ENCODE data around the gene IL17REL.
A peak's percentile ranks its signal among the peaks of the same experiment; 100 is the strongest.

The IL17REL gene

DNA sequence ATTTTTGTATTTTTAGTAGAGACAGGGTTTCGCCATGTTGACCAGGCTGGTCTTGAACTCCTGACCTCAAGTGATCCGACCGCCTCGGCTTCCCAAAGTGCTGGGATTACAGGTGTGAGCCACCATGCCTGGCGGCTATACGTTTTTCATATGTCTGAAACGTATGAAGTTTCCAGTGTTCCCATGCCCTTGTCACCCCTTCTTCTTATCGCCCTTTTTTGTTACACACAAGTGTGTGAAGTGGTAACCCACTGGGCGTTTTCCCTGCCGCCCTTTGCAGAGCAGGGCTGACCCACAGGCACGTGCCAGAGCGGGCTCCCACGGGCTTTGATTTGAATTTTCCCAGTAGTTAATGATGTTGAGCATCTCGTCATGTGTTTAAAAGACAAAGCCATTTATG lies 35.0 kb downstream of the IL17REL start:
- no peak for DNase-seq (ENCODE audit: low read depth)
- TF ChIP-seq, protein P1, sequence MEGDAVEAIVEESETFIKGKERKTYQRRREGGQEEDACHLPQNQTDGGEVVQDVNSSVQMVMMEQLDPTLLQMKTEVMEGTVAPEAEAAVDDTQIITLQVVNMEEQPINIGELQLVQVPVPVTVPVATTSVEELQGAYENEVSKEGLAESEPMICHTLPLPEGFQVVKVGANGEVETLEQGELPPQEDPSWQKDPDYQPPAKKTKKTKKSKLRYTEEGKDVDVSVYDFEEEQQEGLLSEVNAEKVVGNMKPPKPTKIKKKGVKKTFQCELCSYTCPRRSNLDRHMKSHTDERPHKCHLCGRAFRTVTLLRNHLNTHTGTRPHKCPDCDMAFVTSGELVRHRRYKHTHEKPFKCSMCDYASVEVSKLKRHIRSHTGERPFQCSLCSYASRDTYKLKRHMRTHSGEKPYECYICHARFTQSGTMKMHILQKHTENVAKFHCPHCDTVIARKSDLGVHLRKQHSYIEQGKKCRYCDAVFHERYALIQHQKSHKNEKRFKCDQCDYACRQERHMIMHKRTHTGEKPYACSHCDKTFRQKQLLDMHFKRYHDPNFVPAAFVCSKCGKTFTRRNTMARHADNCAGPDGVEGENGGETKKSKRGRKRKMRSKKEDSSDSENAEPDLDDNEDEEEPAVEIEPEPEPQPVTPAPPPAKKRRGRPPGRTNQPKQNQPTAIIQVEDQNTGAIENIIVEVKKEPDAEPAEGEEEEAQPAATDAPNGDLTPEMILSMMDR (IDR thresholded peaks at IDR 0.05; ENCODE audit: low read length, missing control alignments), result no peak

DNA sequence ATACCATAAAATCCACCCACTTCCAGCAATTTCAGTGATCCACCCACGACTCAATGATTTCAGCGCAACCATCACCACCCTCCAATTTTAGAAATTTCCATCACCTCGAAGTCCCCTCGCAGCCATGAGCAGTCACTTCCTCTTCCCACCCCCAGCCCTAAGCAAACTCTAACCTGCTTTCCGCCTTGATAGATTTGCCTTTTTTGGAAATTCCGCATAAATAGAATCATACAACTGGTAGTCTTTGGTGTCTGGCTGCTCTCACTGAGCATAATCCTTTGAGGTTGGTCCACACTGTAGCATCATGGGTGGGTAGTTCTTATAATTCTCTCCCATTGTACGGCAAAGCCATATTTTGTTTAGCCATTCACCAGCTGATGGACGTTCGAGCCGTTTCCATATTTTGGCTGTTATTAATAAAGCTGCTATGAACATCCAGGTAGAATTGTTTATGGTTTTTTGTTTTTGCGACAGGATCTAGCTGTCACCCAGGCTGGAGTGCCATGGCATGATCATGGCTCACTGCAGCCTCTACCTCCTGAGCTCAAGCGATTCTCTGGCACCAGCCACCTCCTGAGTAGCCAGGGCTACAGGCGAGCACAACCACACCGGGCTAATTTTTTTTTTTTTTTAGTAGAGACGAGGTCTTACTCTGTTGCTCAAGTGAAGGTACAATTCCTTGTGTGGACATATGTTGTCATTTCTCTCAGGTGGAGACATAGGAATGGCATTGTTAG lies 36.0 kb downstream of the IL17REL start:
- TF ChIP-seq, protein P1 (IDR thresholded peaks at IDR 0.05; ENCODE audit: low read length, missing control alignments), result no peak
- DNase-seq (ENCODE audit: low read depth), result no peak
- H3K4me3 ChIP-seq (replicated peaks; ENCODE audit: low read depth, low read length), result no peak overlapping the region

More for the DNA sequence above, 35.0 kb downstream of the IL17REL start:
- no peak overlapping the region for H3K4me3 ChIP-seq (replicated peaks; ENCODE audit: low read depth, low read length)

DNA sequence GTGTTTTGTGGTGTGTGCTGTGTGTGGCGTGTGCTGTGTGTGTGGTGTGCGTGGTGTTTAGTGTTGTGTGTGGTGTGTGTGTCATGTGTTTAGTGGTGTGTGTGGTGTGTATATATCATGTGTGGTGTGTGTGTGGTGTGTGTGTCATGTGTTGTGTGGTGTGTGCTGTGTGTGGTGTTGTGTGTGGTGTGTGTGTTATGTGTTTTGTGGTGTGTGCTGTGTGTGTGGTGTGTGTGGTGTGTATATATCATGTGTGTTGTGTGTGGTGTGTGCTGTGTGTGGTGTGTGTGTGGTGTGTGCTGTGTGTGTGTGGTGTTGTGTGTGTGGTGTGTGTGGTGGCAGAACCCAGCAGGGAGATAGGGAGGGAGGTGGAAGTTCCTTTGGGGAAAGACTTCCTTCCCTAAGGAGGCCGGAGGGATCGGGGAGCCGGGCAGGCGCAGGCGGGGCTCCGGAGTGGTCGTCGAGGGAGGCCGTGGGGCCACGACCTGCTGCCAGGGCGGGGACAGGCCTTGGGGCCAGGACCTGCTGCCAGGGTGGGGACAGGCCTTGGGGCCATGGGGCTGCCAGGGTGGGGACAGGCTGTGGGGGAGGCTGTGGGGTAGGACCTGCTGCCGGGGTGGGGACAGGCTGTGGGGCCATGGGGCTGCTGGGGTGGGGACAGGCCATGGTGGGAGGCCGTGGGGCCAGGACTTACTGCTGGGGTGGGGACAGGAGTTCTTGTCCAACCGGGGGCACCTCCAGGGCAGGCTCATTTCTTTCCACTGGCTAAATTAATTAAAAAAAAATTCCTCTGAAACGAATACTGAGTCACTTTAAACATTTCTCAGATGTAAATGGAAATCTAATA lies 36.8 kb downstream of the IL17REL start:
- no peak overlapping the region for H3K4me3 ChIP-seq (replicated peaks; ENCODE audit: low read depth, low read length)
- TF ChIP-seq, protein P1 (IDR thresholded peaks at IDR 0.05; ENCODE audit: low read length, missing control alignments), result no peak
- no peak for DNase-seq (ENCODE audit: low read depth)

DNA sequence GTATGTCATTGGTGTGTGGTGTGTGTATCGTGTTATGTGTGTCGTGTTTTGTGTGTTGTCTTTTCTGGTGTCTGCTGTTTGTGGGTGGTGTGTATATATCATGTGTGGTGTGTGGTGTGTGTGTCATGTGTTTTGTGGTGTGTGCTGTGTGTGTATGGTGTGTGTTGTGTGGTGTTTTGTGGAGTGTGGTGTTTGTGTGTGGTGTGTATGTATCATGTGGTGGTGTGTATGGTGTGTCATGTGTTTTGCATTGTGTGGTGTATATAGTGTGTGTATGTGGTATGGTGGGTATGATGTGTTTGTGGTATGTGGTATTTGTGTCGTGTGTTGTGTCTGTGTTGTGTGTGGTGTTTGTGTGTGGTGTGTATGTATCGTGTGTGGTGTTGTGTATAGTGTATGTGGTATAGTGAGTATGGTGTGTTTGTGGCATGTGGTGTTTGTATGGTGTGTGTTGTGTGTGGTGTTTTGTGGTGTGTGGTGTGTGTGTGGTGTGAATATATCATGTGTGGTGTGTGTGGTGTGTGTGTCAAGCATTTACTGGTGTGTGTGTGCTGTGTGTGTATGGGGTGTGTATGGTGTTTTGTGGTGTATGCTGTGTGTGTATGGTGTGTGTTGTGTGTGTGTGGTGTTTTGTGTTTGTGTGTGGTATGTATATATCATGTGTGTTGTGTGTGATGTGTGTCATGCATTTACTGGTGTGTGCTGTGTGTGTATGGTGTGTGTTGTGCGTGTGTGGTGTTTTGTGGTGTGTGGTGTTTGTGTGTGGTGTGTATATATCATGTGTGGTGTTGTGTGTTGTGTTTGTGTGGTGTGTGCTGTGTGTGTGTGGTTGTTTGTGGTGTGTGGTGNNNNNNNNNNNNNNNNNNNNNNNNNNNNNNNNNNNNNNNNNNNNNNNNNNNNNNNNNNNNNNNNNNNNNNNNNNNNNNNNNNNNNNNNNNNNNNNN lies 39.3 kb downstream of the IL17REL start:
- no peak overlapping the region for H3K4me3 ChIP-seq (replicated peaks; ENCODE audit: low read depth, low read length)
- TF ChIP-seq, protein P1 (IDR thresholded peaks at IDR 0.05; ENCODE audit: low read length, missing control alignments), result no peak
- peak; percentile 36 for DNase-seq (ENCODE audit: low read depth)

DNA sequence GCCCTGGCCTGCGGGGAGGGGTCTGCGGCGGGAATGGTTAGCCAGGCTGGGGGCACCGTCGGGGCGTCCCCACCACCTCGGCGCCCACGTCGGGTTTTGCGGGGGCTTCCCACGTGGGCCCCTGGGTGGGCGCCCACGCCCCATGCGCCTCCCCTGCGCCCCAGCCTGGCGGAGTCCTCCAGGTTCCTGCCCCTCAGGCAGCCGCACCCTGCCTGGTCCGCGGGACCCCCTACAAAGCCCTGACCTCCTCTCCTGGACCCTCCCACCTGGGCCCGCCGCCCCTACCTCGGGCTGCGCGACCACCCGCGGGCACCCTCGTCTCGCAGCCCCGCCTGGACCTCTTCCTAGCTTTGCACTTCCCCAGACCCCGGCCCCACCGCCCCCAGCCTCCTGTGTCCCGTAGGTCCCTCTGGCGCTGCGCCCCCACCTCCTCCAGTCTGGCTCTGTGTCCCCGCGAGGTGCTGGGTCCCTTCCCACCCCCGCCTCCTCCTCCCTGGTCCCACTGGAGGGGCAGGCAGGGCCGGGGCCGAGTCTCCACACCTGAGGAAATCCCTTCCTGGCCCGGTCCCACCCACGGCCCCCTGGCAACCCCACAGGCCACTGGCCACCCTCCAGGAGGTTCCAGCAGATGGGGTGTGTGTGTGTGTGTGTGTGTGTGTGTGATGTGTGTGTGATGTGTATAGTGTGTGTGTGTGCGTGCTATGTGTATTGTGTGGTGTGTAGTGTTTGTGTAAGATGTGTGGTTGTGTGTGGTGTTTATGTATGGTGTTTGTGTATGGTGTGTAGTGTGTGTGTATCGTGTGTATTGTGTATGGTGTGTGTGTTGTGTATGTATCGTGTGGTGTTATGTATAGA lies 40.2 kb downstream of the IL17REL start:
- DNase-seq (ENCODE audit: low read depth), result no peak
- TF ChIP-seq, protein P1 (IDR thresholded peaks at IDR 0.05; ENCODE audit: low read length, missing control alignments), result no peak
- H3K4me3 ChIP-seq (replicated peaks; ENCODE audit: low read depth, low read length), result no peak overlapping the region
